ENCODE measurements around the gene KRTAP12-2.

Gene KRTAP12-2

DNA sequence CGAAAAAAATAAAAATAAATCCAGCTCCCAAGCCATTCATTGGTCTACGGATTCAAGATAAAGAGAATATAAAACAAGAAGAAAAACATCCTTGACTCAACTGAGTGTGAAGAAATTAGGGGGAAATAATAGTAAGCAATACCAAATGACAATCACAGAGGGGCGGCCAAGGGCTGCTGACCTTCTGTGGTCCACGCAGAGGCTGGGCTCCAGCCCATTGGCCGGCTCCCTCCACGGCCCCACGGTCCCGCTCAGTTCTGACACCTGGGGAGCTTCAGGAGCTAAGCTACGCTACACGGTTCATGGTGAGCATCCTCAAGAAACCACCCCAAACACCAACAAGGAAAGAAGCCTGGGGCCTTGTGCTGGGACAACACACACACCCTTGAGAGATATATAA, 29.8 kb upstream of the KRTAP12-2 start:
- H3K27ac ChIP-seq (ENCODE audit: extremely low read depth, low read depth, low read length) = no peak overlapping the region
- H3K36me3 ChIP-seq (ENCODE audit: control insufficient read depth in 2 of 2, insufficient read depth in 1 of 2, low read length in 2 of 2) = no peaks in the 10 kb centered on the region
- no peaks in the 10 kb centered on the region; the same call in none of the 2 replicates for H3K9me3 ChIP-seq (ENCODE audit: control insufficient read depth, insufficient read depth, low read depth, low read length)
- TF ChIP-seq ZNF366 (tag by site-specific recombination; conservative IDR thresholded peaks at IDR 0.05) = no peak
- TF ChIP-seq, protein P1, sequence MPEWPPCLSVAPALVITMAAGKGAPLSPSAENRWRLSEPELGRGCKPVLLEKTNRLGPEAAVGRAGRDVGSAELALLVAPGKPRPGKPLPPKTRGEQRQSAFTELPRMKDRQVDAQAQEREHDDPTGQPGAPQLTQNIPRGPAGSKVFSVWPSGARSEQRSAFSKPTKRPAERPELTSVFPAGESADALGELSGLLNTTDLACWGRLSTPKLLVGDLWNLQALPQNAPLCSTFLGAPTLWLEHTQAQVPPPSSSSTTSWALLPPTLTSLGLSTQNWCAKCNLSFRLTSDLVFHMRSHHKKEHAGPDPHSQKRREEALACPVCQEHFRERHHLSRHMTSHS (tag by site-specific recombination; IDR thresholded peaks at IDR 0.05) = no peak
- no peak for TF ChIP-seq ZNF266 (tag by site-specific recombination; IDR thresholded peaks at IDR 0.05; ENCODE audit: low read depth)
- TF ChIP-seq ZNF473 (tag by site-specific recombination; IDR thresholded peaks at IDR 0.05) = no peak
- no peak for TF ChIP-seq ZBTB1 (tag by site-specific recombination; IDR thresholded peaks at IDR 0.05)
- no peak for TF ChIP-seq ZNF624 (tag by site-specific recombination; IDR thresholded peaks at IDR 0.05)
- no peak for TF ChIP-seq ZNF626 (tag by site-specific recombination; IDR thresholded peaks at IDR 0.05)
- TF ChIP-seq ZNF548 (tag by site-specific recombination; IDR thresholded peaks at IDR 0.05) = no peak
- TF ChIP-seq IKZF3 (tag by site-specific recombination; IDR thresholded peaks at IDR 0.05) = no peak
- TF ChIP-seq ZNF530 (tag by site-specific recombination; IDR thresholded peaks at IDR 0.05; ENCODE audit: low read depth) = no peak
- TF ChIP-seq, protein P2, sequence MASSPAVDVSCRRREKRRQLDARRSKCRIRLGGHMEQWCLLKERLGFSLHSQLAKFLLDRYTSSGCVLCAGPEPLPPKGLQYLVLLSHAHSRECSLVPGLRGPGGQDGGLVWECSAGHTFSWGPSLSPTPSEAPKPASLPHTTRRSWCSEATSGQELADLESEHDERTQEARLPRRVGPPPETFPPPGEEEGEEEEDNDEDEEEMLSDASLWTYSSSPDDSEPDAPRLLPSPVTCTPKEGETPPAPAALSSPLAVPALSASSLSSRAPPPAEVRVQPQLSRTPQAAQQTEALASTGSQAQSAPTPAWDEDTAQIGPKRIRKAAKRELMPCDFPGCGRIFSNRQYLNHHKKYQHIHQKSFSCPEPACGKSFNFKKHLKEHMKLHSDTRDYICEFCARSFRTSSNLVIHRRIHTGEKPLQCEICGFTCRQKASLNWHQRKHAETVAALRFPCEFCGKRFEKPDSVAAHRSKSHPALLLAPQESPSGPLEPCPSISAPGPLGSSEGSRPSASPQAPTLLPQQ (tag by site-specific recombination; IDR thresholded peaks at IDR 0.05) = no peak
- POLR2A ChIA-PET = interaction anchor here (0.6 kb wide), 1 partner anchor 300 kb away, joined by 3 read pairs; no protein-coding TSS in a partner anchor
- H3K4me1 ChIP-seq (ENCODE audit: control insufficient read depth, insufficient read depth, low read length) = no peaks in the 10 kb centered on the region
- H3K4me3 ChIP-seq (ENCODE audit: low read depth, low read length) = no peak overlapping the region
- CTCF ChIA-PET = interaction anchor here (0.5 to 1.1 kb wide), 3 partner anchors 7 to 46 kb away, joined by 3 to 5 read pairs (median 3); no protein-coding TSS in a partner anchor

DNA sequence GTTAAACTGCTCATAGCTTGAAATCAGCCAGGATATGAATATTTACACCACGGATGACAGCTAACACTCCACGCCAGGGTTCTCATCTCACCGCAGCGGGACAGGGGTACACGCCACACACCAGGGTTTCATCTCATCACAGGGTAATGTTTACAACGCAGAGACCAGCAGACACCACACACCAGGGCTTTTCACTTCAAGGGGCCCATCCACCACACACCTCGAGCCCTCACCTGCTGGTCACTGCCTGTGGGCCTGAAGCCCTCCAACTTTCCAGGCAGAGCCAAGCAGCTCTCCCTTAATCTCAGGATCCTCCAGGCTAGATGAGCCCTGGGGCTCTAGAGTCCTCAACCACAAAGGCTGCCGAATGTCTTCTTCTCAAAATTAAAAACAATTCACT, 28.9 kb upstream of the KRTAP12-2 start:
- Histone ChIP-seq H3K4me1 (ENCODE audit: control insufficient read depth, insufficient read depth, low read length) (no peaks in the 10 kb centered on the region), H3K9me3 (ENCODE audit: control insufficient read depth, insufficient read depth, low read depth, low read length) (no peaks in the 10 kb centered on the region; the same call in none of the 2 replicates), H3K4me3 (ENCODE audit: low read depth, low read length) (no peak overlapping the region), H3K27ac (ENCODE audit: extremely low read depth, low read depth, low read length) (no peak overlapping the region), H3K36me3 (ENCODE audit: control insufficient read depth in 2 of 2, insufficient read depth in 1 of 2, low read length in 2 of 2) (no peaks in the 10 kb centered on the region)
- ChIA-PET POLR2A (no interaction called here), CTCF (interaction anchor here (1.1 kb wide), 1 partner anchor 8 kb away, joined by 3 read pairs; no protein-coding TSS in a partner anchor)
- TF ChIP-seq ZNF112 (tag by site-specific recombination; IDR thresholded peaks at IDR 0.05) = no peak
- TF ChIP-seq ZNF174 (tag by site-specific recombination; IDR thresholded peaks at IDR 0.05) = no peak
- no peak for TF ChIP-seq ZNF473 (tag by site-specific recombination; IDR thresholded peaks at IDR 0.05)
- TF ChIP-seq ZNF114 (tag by site-specific recombination; IDR thresholded peaks at IDR 0.05) = no peak
- TF ChIP-seq ZNF133 (tag by site-specific recombination; IDR thresholded peaks at IDR 0.05) = no peak
- no peak for TF ChIP-seq WT1 (tag by site-specific recombination; IDR thresholded peaks at IDR 0.05)
- no peak for TF ChIP-seq KLF10 (tag by site-specific recombination; IDR thresholded peaks at IDR 0.05)

DNA sequence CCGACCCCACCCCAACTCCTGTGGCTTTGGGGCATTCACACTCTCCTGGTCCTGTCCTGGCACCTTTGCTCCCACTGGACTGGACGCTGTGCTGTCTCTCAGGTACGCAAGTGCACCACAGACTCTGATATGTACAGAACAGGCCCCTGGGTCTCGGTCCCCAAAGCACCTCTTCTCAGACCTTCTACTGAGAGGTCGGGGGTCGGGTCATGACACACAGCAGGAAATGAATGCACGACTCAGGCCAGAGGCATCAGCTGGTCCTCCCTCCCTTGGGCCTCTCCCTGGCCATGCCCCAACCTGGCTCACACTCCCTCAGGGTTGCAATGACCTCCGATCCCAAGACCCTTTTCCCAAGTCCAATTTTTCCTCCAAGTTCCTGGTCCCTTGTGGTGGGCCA, 28.5 kb upstream of the KRTAP12-2 start:
- POLR2A ChIA-PET = no interaction called here
- TF ChIP-seq, protein P3, sequence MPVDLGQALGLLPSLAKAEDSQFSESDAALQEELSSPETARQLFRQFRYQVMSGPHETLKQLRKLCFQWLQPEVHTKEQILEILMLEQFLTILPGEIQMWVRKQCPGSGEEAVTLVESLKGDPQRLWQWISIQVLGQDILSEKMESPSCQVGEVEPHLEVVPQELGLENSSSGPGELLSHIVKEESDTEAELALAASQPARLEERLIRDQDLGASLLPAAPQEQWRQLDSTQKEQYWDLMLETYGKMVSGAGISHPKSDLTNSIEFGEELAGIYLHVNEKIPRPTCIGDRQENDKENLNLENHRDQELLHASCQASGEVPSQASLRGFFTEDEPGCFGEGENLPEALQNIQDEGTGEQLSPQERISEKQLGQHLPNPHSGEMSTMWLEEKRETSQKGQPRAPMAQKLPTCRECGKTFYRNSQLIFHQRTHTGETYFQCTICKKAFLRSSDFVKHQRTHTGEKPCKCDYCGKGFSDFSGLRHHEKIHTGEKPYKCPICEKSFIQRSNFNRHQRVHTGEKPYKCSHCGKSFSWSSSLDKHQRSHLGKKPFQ (tag by site-specific recombination; IDR thresholded peaks at IDR 0.05) = no peak
- TF ChIP-seq, protein P4, sequence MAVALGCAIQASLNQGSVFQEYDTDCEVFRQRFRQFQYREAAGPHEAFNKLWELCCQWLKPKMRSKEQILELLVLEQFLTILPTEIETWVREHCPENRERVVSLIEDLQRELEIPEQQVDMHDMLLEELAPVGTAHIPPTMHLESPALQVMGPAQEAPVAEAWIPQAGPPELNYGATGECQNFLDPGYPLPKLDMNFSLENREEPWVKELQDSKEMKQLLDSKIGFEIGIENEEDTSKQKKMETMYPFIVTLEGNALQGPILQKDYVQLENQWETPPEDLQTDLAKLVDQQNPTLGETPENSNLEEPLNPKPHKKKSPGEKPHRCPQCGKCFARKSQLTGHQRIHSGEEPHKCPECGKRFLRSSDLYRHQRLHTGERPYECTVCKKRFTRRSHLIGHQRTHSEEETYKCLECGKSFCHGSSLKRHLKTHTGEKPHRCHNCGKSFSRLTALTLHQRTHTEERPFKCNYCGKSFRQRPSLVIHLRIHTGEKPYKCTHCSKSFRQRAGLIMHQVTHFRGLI (tag by site-specific recombination; IDR thresholded peaks at IDR 0.05) = no peak
- no peak for TF ChIP-seq ZNF548 (tag by site-specific recombination; IDR thresholded peaks at IDR 0.05)
- no peak for TF ChIP-seq ZNF10 (tag by site-specific recombination; IDR thresholded peaks at IDR 0.05)
- no peaks in the 10 kb centered on the region for H3K4me1 ChIP-seq (ENCODE audit: control insufficient read depth, insufficient read depth, low read length)
- CTCF ChIA-PET = interaction anchor here (1.1 kb wide), 1 partner anchor 9 kb away, joined by 3 read pairs; no protein-coding TSS in a partner anchor
- no peaks in the 10 kb centered on the region for H3K36me3 ChIP-seq (ENCODE audit: control insufficient read depth in 2 of 2, insufficient read depth in 1 of 2, low read length in 2 of 2)
- H3K9me3 ChIP-seq (ENCODE audit: control insufficient read depth, insufficient read depth, low read depth, low read length) = no peaks in the 10 kb centered on the region; the same call in none of the 2 replicates
- no peak overlapping the region for H3K27ac ChIP-seq (ENCODE audit: extremely low read depth, low read depth, low read length)
- no peak overlapping the region for H3K4me3 ChIP-seq (ENCODE audit: low read depth, low read length)
